Activated naive CD4-positive, alpha-beta T cell treated with Interleukin-2 at 50 U/mL for 16 hours (primary cell): ENCODE results near the gene C3orf70.

Source experiments
- DNase-seq: peaks from one replicate; pipeline ENCODE4 v3.0.0-alpha.2; 2020

C3orf70 gene

GRCh38 chr3:185082829-185083228, 70.0 kb downstream of the C3orf70 start:
- DNase-seq, result no peak

GRCh38 chr3:185082149-185082548, 70.7 kb downstream of the C3orf70 start:
- DNase-seq, result no peak

DNA sequence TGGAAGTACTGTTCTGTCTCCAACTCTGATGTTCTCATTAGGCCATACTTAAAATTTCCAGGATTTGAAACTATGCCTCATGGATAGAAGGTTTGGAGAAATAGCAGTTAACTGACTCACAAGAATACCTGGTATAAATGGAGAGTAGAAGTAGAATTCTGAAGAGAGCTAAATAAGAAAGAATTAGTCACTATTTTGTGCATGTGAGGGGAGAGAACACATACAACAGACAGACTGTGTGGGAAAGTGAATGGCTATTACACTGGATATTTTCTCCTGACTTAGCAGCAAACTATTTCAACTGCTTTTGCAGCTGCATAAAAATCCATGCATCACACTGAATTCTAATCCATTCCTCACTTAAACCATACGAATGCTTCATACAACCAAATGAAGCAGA, 71.3 kb downstream of the C3orf70 start:
- DNase-seq, result no peak

DNA sequence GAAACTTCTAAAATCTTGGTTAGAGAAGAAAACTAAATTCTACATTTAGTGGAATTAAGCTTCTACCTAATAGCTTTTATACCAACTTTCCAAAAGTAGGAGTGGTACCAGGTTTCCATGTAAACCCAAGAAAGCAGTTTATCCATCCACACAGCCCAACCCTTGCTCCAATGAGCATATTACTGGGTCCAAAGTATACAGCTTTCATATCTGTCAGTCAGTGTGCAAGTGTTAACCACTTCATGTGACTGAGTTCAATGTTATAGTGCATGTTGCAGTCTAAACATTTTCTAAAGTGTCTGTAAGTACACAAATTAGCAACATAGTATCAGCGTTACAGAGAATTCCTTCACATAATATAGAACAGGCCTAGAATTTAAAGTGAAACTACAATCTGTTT, 73.2 kb downstream of the C3orf70 start:
- no peak for DNase-seq

DNA sequence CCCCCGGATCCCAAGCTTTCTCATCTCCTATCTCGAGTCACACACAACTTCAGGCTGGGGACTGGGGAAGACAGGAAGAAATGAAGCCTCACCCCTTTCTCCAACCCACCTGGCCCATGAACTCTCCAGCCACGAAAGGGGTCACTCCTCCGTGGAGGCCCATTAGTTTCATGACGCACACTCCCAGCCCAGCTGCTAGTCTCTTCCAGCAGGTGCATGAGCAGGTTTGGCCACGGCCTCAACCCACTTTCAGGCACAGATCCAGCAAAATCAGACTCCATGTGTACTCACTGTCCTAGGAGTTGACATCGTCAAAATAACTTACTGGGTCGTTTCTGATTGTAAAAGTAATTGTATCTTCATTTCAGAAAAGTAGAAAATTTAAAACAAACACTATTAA, 76.6 kb downstream of the C3orf70 start:
- no peak for DNase-seq

- no peak for DNase-seq
Measured at GRCh38 chr3:185075547-185075946, 77.3 kb downstream of the C3orf70 start.

DNA sequence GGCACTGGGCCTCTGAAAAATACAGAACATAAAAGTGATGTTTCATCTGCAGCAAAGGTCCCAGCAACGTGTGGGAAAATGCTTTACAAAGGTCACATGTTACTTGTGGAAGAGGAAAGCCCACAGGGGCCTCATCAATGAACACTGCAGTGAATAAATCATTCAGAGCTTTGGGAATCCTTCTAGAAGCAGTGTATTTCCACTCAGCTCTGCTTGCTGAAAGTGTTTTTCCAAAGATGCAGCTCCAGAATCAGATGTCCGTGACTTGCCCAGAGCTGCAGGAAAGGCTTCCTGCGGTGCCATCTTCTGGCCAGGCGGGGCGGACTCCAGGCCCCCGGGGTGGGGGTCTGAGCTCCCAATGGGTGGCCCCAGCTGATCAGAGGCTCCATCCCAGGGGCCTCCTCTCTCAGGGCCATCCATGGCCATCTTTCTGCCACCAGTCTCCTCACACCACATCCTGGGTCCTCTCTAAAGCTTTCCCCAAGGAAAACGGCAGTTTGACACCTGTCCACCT, 81.5 kb downstream of the C3orf70 start:
- no peak for DNase-seq

DNA sequence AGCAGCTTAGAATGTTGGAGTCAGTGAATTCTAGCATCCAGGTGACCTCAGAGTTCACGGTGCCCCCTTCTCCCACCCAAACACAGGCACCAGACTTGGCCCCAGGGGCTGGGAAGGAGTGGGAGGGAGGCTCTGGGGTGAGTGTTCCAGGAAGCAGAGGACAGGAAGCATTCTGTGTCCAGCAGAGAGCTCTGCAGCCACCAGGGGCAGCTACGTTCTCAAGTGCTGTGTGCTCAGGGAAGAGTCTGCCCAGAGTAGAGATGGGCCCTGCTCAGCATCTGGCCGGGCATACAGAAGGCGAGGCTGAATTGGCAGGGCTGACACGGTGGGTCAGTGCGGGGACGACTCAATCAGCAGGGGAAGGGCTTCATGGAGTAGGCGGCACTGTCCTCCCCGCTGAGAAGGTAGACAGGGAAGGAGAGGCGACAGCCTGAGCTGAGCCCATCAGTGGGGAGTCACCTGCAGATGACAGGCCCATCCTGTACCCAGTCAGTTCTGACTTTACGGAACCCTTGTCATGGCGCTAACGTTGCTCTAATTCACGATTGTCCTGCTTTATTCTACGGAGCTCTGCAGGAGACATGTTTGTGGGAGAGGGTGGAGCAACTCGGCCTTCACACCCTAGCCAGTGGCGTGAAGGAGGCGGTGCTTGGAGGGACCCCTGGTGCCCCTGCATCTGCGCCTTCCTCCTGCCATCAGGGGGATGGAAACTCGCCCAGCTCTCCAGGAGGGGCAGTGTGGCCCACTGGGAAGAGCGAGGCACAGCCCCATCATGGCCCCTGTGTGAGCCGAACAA, 82.2 kb downstream of the C3orf70 start:
- no peak for DNase-seq

DNA sequence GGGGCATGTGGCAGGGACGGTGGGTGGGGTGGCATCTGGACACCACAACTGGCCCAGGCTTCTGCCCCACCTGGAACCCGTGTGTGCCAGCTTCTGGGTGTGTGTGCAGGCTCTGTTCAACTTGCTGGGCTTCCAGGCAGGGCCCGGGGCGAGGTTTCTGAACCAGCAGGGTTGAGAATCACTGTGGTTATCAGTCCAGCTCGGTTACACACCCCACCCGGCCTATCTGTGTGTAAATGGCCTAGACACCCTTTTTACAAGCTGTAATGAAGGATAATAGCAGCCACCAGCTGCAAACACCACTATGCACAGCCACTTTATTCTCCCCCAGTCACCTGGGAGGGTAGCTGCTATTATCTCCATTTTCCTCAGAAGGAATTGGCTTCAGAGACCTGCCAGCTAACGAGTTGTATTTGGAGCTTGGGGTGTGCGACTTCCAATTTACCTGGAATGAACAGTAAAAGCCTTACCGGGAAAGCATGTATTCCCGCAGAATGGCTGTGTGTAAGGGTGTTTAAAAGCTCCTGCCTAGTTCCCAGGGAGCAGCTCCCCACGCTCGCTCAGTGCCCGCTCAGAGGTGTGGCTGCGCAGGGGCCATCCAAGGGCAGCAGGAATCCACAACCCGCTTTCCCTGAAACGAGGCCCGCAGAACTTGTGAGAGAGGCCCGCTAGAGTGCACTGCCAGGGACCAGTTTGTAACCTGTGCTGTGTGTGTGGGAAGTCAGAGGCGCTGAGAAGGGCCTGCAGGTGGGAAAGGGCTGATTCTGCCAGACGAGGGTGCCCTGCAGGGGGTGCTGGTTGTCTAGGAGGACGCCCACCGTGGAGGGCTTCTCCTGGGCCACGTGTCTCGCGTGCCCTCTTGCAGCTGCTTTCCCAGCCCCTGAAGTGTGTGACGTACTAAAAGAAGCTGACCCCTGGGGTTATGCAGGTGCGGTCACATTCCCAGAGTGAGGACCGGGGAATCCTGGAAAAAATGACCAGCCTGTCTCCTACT, 83.5 kb downstream of the C3orf70 start:
- DNase-seq, result no peak

DNA sequence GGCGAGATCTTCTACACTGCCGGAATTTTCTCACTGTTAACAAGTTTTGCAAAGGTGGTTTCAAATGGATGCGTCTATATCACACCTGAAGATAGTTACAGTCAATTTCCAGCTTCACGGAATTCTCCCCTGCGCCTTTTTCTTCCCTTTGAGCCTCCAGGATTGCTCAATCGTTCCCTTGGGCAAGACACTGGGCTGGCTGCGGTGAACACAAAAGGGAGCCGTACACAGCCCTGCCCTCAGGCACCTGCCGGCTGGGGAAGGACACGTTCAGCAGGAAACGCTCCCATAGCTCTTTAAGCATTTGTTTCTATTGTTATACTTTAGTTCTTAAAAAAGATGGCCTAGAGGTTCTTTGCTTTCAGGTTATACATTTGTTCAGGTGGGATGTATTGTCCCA, 85.7 kb downstream of the C3orf70 start:
- DNase-seq, result no peak

GRCh38 chr3:185066251-185066650, 86.6 kb downstream of the C3orf70 start:
- DNase-seq, result no peak

DNA sequence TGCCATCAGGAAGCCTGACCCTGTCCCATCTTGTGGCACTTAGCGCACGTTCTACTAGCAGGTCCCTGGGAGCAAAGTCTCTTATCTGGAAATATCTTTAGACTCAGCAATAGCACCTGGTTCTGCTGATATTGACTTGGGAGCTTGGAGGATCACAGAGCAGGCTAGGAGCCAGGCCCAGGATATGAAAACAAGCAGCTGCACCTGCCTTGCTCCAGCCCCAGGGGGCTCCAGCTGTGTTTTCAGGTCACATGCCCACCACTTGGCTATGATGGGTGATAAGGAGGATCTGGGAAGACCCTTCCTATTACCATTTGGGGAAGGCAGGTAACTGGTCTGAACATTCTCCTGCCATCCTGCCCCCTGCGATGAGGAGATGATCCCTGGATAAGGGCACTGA, 87.8 kb downstream of the C3orf70 start:
- no peak for DNase-seq

DNA sequence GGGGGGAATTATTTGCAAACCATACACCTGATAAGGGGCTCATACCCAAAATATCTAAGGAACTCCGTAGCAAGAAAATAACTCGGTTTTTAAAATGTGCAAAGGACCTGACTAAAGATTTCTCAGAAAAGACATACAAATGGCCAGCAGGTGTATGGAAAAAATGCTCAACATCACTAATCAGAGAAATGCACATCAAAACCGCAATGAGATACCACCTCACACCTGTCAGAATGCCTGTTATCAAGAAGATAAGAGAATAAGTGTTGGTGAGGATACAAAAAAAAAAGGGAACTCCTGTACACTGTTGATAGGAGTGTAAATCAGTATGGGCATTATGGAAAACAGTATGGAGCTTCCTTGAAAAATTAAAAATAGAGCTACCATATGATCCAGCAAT, 89.4 kb downstream of the C3orf70 start:
- DNase-seq, result no peak

DNA sequence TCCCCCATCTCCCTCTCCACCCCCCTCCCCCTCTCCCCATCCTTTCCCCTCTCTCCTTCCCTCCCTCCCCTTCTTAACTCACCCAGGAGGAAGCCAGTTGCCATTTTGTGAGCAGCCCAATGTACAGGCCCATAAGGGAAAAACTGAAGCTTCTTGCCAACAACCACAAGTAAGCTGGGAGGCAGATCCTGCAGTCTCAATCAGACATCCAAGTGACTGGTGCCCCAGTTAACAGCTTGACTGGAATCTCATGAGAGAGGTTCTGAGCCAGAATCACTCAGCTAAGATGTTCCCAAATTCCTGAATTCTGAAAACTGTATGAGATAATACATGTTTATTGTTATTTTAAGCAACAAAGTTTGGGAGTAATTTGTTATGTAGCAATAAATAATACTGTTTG, 90.7 kb downstream of the C3orf70 start:
- DNase-seq, result no peak

GRCh38 chr3:185060655-185061054, 92.2 kb downstream of the C3orf70 start:
- DNase-seq, result no peak

- no peak for DNase-seq
Measured at GRCh38 chr3:185059766-185060165, 93.1 kb downstream of the C3orf70 start.

DNA sequence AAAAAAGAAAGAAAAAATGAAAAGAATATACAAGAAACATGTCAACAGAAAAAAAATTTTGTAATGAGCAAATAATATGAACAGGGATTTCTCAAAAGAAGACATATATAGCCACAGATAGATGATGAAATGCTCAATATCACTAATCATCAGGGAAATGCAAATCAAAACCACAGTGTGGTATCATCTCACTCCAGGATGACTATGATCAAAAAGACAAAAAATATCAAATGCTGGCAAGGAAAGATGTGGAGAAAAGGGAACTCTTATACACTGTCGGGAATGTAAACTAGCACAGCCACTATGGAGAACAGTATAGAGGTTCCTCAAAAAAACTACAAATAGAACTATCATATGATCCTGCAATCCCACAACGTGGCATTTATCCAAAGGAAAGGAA, 94.1 kb downstream of the C3orf70 start:
- no peak for DNase-seq

DNA sequence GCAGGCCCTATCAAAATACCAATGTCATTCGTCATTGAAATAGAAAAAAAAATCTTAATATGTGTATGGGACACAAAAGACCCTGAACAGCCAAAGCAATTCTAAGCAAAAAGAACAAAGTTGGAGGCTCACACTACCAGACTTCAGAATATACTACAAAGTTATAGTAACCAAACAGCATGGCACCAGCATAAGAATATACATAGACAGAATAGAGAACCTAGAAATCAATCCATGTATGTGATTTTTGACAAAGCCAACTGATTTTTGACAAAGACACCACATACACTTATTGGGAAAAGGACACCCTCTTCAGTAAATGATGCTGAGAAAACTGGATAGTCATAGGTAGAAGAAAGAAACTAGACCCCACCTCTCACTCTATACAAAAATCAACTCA, 95.0 kb downstream of the C3orf70 start:
- no peak for DNase-seq

DNA sequence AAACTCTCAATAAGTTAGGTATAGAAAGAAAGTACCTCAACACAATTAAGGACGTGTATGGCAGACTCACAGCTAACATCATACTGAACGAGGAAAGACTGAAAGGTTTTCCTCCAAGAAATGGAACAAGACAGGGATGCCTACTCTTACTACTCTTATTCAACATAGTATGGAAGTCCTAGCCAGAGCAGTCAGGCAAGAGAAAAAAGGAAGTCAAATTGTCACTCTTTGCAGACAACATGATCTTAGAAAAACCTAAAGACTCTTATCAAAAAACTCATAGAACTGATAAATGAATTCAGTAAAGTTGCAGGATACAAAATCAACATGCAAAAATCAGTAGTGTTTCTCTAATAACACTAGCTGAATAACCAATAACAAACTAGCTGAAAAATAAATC, 96.0 kb downstream of the C3orf70 start:
- no peak for DNase-seq

GRCh38 chr3:185052631-185053030, 100.2 kb downstream of the C3orf70 start:
- no peak for DNase-seq

DNA sequence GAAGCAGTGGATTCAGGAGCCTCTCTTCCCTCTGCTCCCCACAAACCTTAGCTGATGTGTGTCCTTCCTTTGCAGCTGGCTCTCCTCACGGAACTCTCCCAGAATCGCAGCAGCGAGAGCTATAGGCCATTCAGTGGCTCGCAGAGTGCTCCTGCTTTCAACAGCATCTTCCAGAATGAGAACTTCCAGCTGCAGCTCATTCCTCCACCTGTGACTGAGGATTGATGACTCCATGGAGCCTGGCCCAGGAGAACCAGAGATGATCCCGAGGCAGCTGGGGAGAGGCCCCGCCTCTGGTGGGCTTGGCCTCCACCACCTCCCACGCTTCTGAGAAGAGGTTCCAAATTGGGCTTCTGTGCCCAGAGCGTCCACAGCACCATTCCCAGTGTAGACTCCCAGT, 101.1 kb downstream of the C3orf70 start:
- DNase-seq, result no peak

- DNase-seq, result no peak
Measured at GRCh38 chr3:185049710-185050109, 103.2 kb downstream of the C3orf70 start.

DNA sequence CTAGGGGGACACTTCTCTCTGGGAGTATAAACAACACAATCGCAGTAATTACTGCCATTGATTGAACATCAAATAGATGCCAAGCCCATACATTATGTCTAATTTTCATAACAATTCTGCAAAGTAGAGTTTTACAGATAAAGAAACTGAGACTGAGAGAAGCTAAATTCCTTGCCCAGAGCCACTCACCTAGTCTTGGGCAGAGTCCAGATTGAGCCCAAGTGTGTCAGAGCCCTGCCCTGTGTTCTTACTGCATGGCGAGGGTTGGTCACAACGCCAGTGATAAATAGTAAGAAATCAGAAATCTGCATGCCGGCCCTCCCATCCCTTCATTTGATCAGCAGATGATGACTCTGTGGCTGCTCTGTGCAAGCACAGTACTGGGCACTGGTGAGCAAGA, 106.3 kb downstream of the C3orf70 start:
- no peak for DNase-seq

GRCh38 chr3:185046164-185046515, 106.7 kb downstream of the C3orf70 start:
- no peak for DNase-seq
